Aorta (tissue), 5 donors: ENCODE measurements around the gene MAN2A1. TPM values are rescaled to one million over a fixed set of nuclear protein-coding genes. Genes with fewer than 3 reads are reported as not detected.

Experiments used
- ATAC-seq: fragments of 200-7000 bp; cut with Tn5 transposase; one replicate; pipeline ENCODE4 v1.9.1; 2022; ENCODE audit warnings: moderate library complexity; ENCODE audit not compliant: low FRiP score
- DNase-seq, 2 donors: peaks; one replicate each; pipeline ENCODE4 v3.0.0-alpha.2; 2020
- H3K27ac ChIP-seq, 2 donors: one replicate each; pipeline ENCODE4 v1.5.1; 2013; ENCODE audit warnings: low read length in 2 of 2, mild to moderate bottlenecking in 2 of 2, moderate library complexity in 2 of 2, control low read depth in 1 of 2, inconsistent platforms in 1 of 2, low read depth in 1 of 2
- H3K27me3 ChIP-seq, 2 donors: one replicate each; pipeline ENCODE4 v1.6.1; 2013; ENCODE audit warnings: control low read depth in 1 of 2, low read length in 1 of 2, mild to moderate bottlenecking in 1 of 2, moderate library complexity in 1 of 2; ENCODE audit not compliant: insufficient read depth in 2 of 2, control insufficient read depth in 1 of 2
- H3K36me3 ChIP-seq, 2 donors: one replicate each; pipeline ENCODE4 v1.6.1; 2013; ENCODE audit warnings: control low read depth in 1 of 2, low read length in 1 of 2, mild to moderate bottlenecking in 1 of 2; ENCODE audit not compliant: insufficient read depth in 2 of 2, control insufficient read depth in 1 of 2
- H3K4me1 ChIP-seq, 2 donors: one replicate each; pipeline ENCODE4 v1.6.1; 2013; ENCODE audit warnings: low read length in 2 of 2, control low read depth in 1 of 2, mild to moderate bottlenecking in 1 of 2, moderate library complexity in 1 of 2; ENCODE audit not compliant: insufficient read depth in 2 of 2, control insufficient read depth in 1 of 2
- H3K4me3 ChIP-seq, 2 donors: one replicate each; pipeline ENCODE4 v1.5.1; 2013; ENCODE audit warnings: low read length in 2 of 2, control low read depth in 1 of 2, mild to moderate bottlenecking in 1 of 2
- H3K9me3 ChIP-seq: one replicate; pipeline ENCODE4 v1.6.1; 2013; ENCODE audit warnings: mild to moderate bottlenecking, low read length; ENCODE audit not compliant: control insufficient read depth
- WGBS, 2 donors: extraction: QIAGEN DNeasy Blood & Tissue Kit; methylation state at CpG; one replicate each; pipeline ENCODE4 v1.1.7; 2013; 5-methylcytosine and 5-hydroxymethylcytosine counted together
- intact Hi-C, 2 donors: fragments of 100-400 bp; cut with DNase I; formaldehyde crosslinking; loops; one replicate each; pipeline versions ENCODE4 v1.14.2 to v1.15.0; 2022
- polyA plus RNA-seq, 2 donors: library from polyadenylated mRNA; stranded (reverse); fragments of 200-250 nt; gene quantifications; one replicate each; pipeline ENCODE4 v1.2.3, GENCODE V29; 2013
- total RNA-seq, 2 donors: library from RNA; stranded (reverse); fragmentation: NEBNext Ultra II Directional; extraction: Animal tissue kit (Norgen Biotek cat#: 25700); gene quantifications; one replicate each; pipeline ENCODE4 v1.2.1, GENCODE V29; 2021
- donor health status: healthy with polysubstance abuse.
- donor health status: Bipolar disorder and iron deficiency.
- donor health status: DM: no; HTN: no; CAD: no.
- donor health status: DM: no; HTN: no; CAD: no.
- donor health status: DM: yes; HTN: yes; CAD: no.

MAN2A1 gene
- total and polyA plus RNA-seq, 4 donors = 14.5 to 69.7 (median 40.6) TPM

DNA sequence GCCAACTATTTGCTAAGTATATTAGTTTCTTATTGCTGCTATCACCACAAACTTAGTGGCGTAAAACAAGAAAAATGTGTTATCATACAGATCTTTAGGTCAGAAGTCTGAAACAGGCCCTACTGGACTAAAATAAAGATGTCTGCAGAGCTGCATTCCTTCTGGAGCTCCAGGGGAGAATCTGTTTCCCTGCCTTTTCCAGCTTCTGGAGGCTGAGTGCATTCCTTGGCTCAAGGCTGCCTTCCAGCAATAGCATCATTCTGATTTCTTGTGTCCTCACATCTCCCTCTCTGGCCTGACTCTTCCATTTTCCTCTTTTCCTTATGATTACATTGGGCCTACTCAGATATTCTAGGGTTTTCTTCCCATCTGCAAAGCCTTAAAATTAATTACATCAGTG lies 15.9 kb downstream of the MAN2A1 start:
- Histone ChIP-seq H3K36me3 (no peaks in the 10 kb centered on the region), H3K9me3 (no peaks in the 10 kb centered on the region), H3K27ac (no peak overlapping the region), H3K27me3 (no peaks in the 10 kb centered on the region), H3K4me3 (no peak overlapping the region), H3K4me1 (peaks cover 6 to 24% of the 10 kb centered on the region in 2 donors)
- intact Hi-C loops = loop anchor here in 1 of 2 donors (10.0 kb wide), 1 partner anchor 279 kb away; no protein-coding TSS in a partner anchor
- DNase-seq (no peak), ATAC-seq (no peak)
- WGBS, 2 donors = 88 to 94% methylated on average over 1 of the region's 1 CpG

DNA sequence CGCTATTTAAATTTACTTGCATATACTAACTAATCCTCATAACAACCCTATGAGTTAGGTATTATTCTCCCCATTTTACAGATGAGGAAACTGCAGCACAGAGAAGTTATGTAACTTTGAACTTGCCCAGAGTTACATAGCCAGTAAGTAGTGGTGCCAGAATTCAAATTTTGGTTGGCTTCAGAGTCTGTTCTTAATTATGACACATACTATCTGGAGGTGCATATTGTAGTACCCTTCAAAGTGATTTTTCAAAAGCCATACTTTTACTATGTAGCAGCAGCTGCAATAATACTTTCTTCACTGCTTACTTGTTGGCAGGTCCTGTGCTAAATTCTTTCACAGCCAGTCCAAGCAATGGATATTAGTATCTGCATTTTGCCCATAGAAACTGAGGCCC lies 16.4 kb downstream of the MAN2A1 start:
- H3K36me3 ChIP-seq = no peaks in the 10 kb centered on the region
- H3K4me1 ChIP-seq = peaks cover 6 to 24% of the 10 kb centered on the region in 2 donors
- H3K9me3 ChIP-seq = no peaks in the 10 kb centered on the region
- no peak for ATAC-seq
- DNase-seq = no peak
- H3K27ac ChIP-seq = no peak overlapping the region
- intact Hi-C loops = loop anchor here in 1 of 2 donors (10.0 kb wide), 1 partner anchor 279 kb away; no protein-coding TSS in a partner anchor
- 97 to 100% methylated on average over 1 of the region's 1 CpG for WGBS, 2 donors
- H3K4me3 ChIP-seq = no peak overlapping the region
- H3K27me3 ChIP-seq = no peaks in the 10 kb centered on the region

DNA sequence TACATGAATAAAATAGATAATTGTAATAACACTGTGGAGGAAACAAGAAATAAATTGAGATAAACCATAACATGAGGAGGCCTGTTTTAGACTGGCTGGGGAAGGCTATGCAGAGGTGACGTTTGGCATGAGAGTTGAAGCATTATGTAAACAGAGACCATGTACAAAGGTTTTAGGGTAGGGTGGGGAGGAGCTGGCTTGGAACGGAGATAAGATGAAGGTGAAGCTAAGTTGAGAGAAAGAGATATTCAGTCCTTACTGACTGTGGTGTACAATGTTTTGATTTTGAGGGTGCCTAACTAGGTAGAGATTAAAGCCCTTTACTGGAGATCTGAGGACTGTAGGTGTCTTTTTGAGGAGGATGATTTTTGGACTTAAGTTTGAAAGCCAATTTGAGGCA lies 17.8 kb downstream of the MAN2A1 start:
- Histone ChIP-seq H3K4me1 (peaks cover 6 to 24% of the 10 kb centered on the region in 2 donors), H3K27ac (no peak overlapping the region), H3K27me3 (no peaks in the 10 kb centered on the region), H3K36me3 (no peaks in the 10 kb centered on the region), H3K9me3 (no peaks in the 10 kb centered on the region), H3K4me3 (no peak overlapping the region)
- no peak for DNase-seq
- intact Hi-C loops = loop anchor here in 1 of 2 donors (10.0 kb wide), 1 partner anchor 277 kb away; no protein-coding TSS in a partner anchor
- WGBS, 2 donors = 85% methylated on average over 2 of the region's 2 CpGs
- ATAC-seq = no peak

DNA sequence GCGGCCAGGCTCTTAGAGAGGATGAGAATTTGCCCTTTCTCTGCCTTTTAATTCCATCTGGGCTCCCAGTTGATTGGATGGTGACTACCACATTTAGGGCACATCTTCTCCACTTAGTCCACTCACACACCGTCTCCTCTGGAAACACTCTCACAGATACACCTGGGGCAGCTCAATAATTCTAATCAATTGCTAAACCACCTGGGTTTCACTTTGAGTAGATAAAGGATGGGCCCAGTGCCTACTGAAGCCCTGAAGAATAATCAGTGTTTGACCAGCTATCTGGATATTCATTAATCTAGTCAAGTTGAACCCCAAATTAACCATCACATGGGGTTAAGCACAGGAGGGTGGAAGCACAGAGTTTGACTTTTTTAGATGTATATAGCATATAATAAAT lies 19.1 kb downstream of the MAN2A1 start:
- WGBS, 2 donors = 96 to 100% methylated on average over 2 of the region's 2 CpGs

DNA sequence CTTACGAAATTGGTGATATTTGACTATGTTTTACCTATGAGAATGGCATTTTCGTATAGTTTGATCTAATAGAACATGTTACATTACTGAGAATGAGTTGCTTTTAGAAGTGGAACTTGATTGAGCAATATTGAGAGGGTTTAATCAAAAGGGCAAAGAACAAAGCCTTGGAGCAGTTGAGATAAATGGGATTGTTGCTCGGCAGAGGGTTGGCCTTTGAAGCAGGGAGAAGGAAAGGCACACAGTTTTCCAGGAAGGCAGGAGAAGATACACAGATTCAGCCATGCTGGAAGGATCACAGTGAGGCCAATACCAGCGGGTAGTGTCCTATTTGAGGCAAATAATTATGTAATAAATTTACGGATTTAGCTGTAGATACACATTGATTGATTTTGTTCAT lies 19.5 kb downstream of the MAN2A1 start:
- no peak for ATAC-seq
- no peaks in the 10 kb centered on the region for H3K27me3 ChIP-seq

More for the DNA sequence above, 19.1 kb downstream of the MAN2A1 start:
- Histone ChIP-seq H3K27me3 (no peaks in the 10 kb centered on the region), H3K9me3 (no peaks in the 10 kb centered on the region), H3K4me3 (no peak overlapping the region), H3K27ac (no peak overlapping the region), H3K4me1 (peaks cover 6 to 29% of the 10 kb centered on the region in 2 donors), H3K36me3 (no peaks in the 10 kb centered on the region)
- no peak for ATAC-seq
- intact Hi-C loops = loop anchor here in 1 of 2 donors (10.0 kb wide), 1 partner anchor 276 kb away; no protein-coding TSS in a partner anchor
- DNase-seq = no peak

DNA sequence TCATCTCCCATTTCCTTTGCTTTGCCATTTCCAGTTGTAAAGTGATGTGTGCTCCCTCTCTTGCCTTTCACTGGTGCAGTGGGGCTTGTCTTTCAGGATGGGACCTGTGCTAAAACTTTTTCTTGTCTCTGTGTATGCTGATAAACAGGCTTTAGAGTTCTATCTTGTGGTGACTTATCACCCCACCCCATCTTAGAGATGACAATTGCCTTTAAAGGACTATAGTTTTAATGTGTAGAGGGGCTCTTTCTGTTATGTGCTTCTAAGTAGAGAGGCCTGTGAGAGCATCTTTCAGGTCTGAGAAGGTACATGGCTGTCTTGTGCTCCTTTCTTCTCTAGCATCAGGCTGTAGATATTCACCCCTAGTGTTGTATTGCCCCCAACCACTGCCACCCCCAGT lies 21.9 kb downstream of the MAN2A1 start:
- Histone ChIP-seq H3K27me3 (no peaks in the 10 kb centered on the region), H3K36me3 (peaks cover 0 to 2% of the 10 kb centered on the region in 2 donors), H3K9me3 (no peaks in the 10 kb centered on the region), H3K27ac (no peak overlapping the region), H3K4me3 (no peak overlapping the region), H3K4me1 (peaks cover 2 to 16% of the 10 kb centered on the region in 2 donors)
- ATAC-seq (peak; percentile 47), DNase-seq (no peak)
- intact Hi-C loops = no loop called here

More for the DNA sequence above, 19.5 kb downstream of the MAN2A1 start:
- no peak for DNase-seq
- Histone ChIP-seq H3K36me3 (no peaks in the 10 kb centered on the region), H3K27ac (no peak overlapping the region), H3K4me1 (peaks cover 6 to 26% of the 10 kb centered on the region in 2 donors), H3K4me3 (no peak overlapping the region), H3K9me3 (no peaks in the 10 kb centered on the region)
- WGBS, 2 donors = 94 to 95% methylated on average over 5 of the region's 5 CpGs
- intact Hi-C loops = loop anchor here in 1 of 2 donors (10.0 kb wide), 1 partner anchor 276 kb away; no protein-coding TSS in a partner anchor

DNA sequence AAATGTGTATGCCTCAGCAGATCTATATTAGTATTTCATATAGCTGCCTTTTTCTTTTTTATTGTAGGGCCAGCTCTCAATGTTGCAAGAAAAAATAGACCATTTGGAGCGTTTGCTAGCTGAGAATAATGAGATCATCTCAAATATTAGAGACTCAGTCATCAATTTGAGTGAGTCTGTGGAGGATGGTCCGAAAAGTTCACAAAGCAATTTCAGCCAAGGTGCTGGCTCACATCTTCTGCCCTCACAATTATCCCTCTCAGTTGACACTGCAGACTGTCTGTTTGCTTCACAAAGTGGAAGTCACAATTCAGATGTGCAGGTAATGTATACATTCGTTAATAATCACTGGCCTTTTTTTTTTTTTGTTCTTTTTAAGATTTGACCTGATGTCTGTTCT lies 23.7 kb downstream of the MAN2A1 start:
- DNase-seq (no peak), ATAC-seq (no peak)
- Histone ChIP-seq H3K9me3 (no peaks in the 10 kb centered on the region), H3K36me3 (peaks cover 2 to 5% of the 10 kb centered on the region in 2 donors), H3K4me3 (no peak overlapping the region), H3K4me1 (peaks cover under 1 to 9% of the 10 kb centered on the region in 2 donors), H3K27ac (no peak overlapping the region), H3K27me3 (no peaks in the 10 kb centered on the region)
- intact Hi-C loops = no loop called here
- 42 to 51% methylated on average over 3 of the region's 3 CpGs for WGBS, 2 donors

DNA sequence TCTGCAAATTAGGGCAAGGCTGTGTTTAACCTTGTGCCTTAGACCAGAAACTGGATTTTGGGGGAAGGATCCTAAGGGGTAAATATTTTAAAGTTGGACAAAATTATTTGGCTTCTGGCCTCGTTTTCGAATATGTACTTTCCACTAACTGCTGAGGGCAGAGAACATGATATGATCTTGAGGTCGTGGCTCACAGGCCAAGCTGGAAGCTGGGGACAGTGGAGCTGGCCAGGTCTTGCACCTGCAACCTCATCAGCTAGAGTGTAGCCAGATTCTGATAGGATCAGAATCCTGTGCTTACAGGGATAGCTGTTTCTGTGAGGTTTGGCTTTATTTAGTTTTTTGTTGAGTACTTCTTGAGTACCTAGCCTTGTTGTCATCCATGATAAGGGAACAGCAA lies 24.9 kb downstream of the MAN2A1 start:
- no peaks in the 10 kb centered on the region for H3K9me3 ChIP-seq
- DNase-seq = no peak
- no peak for ATAC-seq
- H3K27ac ChIP-seq = no peak overlapping the region
- H3K4me1 ChIP-seq = peaks cover 0 to 9% of the 10 kb centered on the region in 2 donors
- 9 to 10% methylated on average over 3 of the region's 3 CpGs for WGBS, 2 donors
- peaks cover 2 to 5% of the 10 kb centered on the region in 2 donors for H3K36me3 ChIP-seq
- H3K27me3 ChIP-seq = no peaks in the 10 kb centered on the region
- intact Hi-C loops = no loop called here
- H3K4me3 ChIP-seq = no peak overlapping the region

DNA sequence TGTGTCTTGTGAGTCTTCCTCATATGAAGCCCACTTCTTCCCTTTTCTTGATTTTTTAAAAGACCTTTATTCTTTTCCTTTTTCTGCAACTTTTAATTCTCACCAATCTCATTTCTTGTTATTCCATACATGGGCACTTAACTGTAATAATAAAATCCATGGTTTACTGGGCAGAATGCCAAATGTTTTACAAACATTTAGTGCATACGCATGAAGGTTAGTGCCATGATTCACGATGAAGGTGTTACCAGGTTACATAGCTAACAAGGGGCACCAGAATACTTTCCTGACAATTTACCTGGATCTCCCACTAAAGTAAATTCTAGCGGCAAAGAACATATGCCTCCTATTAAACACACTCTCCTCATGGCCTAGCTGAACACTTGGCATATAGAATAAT lies 28.5 kb downstream of the MAN2A1 start:
- WGBS, 2 donors = 79 to 86% methylated on average over 3 of the region's 3 CpGs
- no peaks in the 10 kb centered on the region for H3K27me3 ChIP-seq
- no peak overlapping the region for H3K4me3 ChIP-seq
- H3K36me3 ChIP-seq = peaks cover 2 to 5% of the 10 kb centered on the region in 2 donors
- DNase-seq (no peak), ATAC-seq (no peak)
- no peak overlapping the region for H3K27ac ChIP-seq
- H3K9me3 ChIP-seq = no peaks in the 10 kb centered on the region
- H3K4me1 ChIP-seq = peaks cover 0 to 4% of the 10 kb centered on the region in 2 donors
- intact Hi-C loops = no loop called here
